Esophagus mucosa (tissue), 1 donor: ENCODE results near the gene CSNK2A2. TPM values are rescaled to one million over a fixed set of nuclear protein-coding genes. Genes with fewer than 3 reads are reported as not detected.

Experiments used
- ATAC-seq: fragments of 200-7000 bp; cut with Tn5 transposase; one replicate; pipeline ENCODE4 v1.9.1; 2020
- total RNA-seq: library from RNA; stranded (reverse); gene quantifications from one replicate; pipeline ENCODE4 v1.2.4, GENCODE V29; 2023
- donor health status: DM: yes; HTN: yes; CAD: no.

The CSNK2A2 gene
- total RNA-seq, 1 donor from 2014 or later: 45.8 TPM

GRCh38 chr16:58109881-58110280, 88.0 kb downstream of the CSNK2A2 start:
- no peak for ATAC-seq

DNA sequence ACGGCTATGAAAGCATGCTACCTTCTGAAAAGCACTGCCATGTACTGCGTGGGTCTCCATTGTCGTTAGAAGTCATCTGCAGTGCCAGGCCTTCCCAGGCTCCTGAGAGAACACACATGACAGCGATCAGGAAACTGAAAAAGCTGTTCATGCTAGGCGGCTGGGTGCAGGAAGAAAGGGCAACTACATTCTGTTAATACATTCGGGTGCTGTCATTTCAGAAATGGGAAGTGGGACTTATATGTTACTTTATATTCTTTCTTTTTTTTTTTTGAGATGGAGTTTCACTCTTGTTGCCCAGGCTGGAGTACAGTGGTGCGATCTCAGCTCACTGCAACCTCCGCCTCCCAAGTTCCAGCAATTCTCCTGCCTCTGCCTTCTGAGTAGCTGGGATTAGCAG, 88.6 kb downstream of the CSNK2A2 start:
- ATAC-seq: no peak

Other genes with a start within 250 kb of the CSNK2A2 start
- 0.32 TPM for gene CNGB1, start 227.0 kb downstream of the CSNK2A2 start, total RNA-seq
- 5.1 TPM for gene ZNF319, start 197.4 kb downstream of the CSNK2A2 start, total RNA-seq
- 26.3 TPM for gene USB1, start 196.7 kb downstream of the CSNK2A2 start, total RNA-seq
- gene MMP15, start 172.4 kb downstream of the CSNK2A2 start, total RNA-seq: 4.6 TPM
- gene CFAP20, start 68.7 kb downstream of the CSNK2A2 start, total RNA-seq: 15.8 TPM
- not detected for gene PRSS54, start 96.9 kb upstream of the CSNK2A2 start, total RNA-seq
- gene GINS3, start 194.4 kb upstream of the CSNK2A2 start, total RNA-seq: 13.7 TPM